NCI-H1436 (cell line): ENCODE results near the gene TAF9B.
A peak's percentile ranks its signal among the peaks of the same experiment; 100 is the strongest.
"Not testable (repeated sequence)": the region's sequence is repeated elsewhere in the genome, so short reads cannot be mapped to it uniquely, and the experiment has no call there.

Experiments used
- DNase-seq: peaks from one replicate; lab custom pipeline; 2025; lab: John Stamatoyannopoulos, UW

Gene TAF9B

DNA sequence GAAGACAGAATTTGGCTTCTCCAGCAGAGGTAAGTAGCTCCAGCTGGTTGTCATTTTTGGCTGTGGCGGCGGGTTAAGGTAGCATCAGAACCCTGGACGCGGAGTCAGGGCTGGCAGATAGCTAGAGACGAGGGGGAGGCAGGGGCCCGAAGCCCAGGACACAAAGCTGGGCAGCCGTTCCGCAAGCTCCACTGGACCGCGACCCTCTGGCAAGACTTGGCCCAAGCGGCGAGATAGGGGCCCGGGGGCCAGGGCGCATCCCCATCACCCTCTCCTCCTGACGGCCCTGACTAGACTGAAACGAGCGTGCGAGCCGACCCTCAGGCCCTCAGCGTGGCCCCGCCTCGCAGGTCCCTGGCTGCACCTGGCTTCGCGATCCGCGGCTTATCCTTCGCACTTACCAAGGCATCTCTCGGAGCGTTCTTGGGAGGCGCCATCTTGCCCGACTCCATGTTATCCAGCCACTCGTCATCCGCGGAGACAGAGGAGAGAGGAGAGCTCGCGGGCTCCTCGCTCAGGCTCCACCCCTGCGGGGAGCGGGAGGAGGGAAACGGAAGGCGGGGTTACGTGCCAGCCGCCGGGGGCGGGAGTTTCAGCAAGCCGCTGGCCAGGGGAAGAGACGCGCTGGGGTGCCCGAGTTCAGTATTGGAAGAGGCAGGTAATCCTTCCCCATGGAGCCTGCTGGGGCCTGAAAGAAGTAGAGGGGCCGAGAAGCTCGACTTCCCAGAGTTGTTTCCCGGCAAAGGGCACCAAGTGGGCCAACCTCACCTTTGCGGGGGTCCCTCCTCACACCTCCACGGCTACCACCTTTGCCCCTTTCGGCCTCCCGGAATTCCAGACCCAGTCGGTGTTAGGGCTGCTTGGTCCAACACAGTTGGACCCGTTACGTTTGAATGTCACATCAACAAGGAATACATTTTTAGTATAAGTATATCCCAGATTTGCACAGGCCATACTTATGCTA is at the start of gene TAF9B:
Gene TAF9B (minus strand): TSS at position 491 of the 964 bp plus-strand sequence. CDS start 39 bp downstream, at position 452.
- DNase-seq = peak; percentile 90

DNA sequence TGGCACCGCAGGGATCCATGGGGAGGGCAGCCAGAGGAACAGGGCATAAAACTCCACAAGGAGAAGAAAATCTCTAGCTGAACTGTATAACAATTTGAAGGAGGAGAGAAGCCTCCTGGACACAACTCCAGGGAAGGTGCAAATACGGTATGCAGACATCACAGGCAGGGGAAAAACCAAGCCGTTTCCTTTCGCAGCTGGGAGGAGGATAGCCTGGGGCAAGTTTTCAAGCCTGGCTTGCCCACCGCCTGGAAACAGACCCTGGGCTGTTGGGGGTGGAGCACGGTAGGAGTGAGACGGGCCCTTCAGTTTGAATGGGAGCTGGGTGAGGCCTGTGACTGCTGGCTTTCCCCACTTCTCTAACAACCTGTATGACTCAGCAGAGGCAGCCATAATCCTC is 43.4 kb upstream of the TAF9B start:
- DNase-seq = no peak

- DNase-seq = no peak
Measured at GRCh38 chrX:78181307-78181706, 41.9 kb upstream of the TAF9B start.

DNA sequence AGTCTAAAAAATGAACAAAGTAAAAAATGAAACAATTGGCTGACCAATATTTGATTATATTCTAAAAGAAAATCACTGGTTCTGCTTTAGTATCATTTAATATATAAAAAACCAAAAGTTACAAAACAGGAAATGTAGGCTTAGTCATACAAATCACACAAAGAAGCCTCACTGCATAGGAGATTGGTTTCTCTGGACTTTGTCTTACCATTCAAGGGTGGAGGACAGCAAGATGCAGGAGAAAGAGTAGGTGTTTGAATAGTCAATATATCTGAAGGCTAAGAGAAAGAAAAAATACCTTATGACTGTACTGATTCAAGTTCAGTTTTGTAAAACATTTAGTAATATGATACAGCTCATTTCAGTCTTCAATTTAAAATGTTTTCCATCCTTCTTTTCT is 28.6 kb upstream of the TAF9B start:
- DNase-seq = no peak

DNA sequence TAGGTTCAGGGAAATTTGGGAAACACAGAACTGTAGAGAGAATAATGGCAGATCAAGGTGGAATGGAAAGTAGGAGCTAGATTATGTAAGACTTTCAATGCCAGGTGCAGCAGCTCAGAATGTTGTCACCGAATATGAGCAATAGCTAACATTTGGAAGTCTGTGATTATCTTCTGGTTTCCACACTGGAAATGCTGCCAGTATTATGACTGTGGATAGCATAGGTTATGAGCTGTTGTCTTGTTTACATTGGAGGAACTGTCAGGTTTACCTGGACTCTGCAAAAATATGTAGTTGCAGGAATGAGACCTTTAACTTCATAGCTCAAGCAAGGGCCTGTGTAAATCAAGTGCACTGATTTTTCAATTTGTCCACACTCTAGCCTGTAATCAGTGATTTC is 26.0 kb upstream of the TAF9B start:
- DNase-seq = no peak

DNA sequence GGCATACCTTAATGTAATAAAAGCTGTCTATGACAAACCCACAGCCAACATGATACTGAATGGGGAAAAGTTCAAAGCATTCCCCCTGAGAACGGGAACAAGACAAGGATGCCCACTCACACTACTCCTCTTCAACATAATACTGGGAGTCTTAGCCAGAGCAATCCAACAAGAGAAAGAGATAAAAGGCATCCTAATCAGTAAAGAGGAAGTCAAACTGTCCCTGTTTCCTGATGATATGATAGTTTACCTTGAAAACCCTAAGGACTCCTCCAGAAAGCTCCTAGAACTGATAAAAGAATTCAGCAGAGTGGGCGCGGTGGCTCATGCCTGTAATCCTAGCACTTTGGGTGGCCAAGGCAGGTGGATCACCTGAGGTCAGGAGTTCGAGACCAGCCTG is 23.7 kb upstream of the TAF9B start:
- DNase-seq = not testable (repeated sequence)

- DNase-seq = not testable (repeated sequence)
Measured at GRCh38 chrX:78160711-78161110, 21.3 kb upstream of the TAF9B start.

DNA sequence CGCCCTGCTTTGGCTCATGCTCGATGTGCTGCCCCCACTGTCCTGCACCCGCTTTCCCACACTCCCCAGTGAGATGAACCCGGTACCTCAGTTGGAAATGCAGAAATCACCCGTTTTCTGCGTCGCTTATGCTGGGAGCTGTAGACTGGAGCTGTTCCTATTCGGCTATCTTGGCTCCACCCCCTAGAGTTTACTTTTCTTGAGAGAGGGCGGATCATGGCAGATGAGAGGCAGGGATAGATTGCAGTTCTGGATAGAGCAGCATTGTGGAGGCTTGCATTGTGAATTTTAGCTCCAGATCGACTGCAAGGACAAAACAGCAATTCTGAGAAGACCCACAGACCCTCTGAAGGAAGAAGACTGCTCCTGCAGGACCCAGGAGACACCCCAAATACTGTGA is 18.4 kb upstream of the TAF9B start:
- DNase-seq = not testable (repeated sequence)

DNA sequence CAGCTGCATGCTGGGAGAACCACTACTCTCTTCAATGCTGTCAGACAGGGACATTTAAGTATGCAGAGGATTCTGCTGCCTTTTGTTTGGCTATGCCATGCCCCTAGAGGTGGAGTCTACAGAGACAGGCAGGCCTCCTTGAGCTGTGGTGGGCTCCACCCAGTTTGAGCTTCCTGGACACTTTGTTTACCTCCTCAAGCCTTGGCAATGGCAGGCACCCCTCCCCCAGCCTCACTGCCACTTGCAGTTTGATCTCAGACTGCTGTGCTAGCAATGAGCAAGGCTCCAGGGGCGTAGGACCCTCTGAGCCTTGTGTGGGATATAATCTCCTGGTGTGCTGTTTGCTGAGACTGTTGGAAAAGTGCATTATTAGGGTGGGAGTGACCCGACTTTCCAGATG is 17.9 kb upstream of the TAF9B start:
- not testable (repeated sequence) for DNase-seq

- not testable (repeated sequence) for DNase-seq
Measured at GRCh38 chrX:78147002-78147540, 7.6 kb upstream of the TAF9B start.

GRCh38 chrX:78140206-78140605 is 756 bp upstream of the TAF9B start:
- DNase-seq = no peak

- no peak for DNase-seq
Measured at GRCh38 chrX:78133238-78133960, 6.1 kb downstream of the TAF9B start.

GRCh38 chrX:78131117-78131516 is 8.3 kb downstream of the TAF9B start:
- no peak for DNase-seq

GRCh38 chrX:78130396-78130795 is 9.1 kb downstream of the TAF9B start:
- DNase-seq = no peak

DNA sequence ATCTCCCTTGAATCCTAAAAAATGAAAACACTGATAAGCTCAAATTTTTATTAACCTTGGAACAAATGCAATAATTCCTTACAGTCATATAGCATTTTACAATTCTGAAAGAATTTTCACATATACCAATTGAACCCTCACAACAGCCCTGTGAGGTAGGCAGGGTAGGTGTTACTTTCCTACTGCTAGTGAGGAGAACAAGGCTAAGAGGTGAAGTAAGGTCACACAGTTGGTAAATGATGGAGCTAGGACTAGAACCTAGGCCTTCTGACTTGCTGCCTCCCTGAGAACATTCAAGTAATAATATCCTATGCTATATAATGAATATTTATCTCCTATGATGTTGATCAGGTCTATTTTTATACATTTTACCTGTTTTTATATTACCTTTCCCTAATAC is 9.7 kb downstream of the TAF9B start:
- DNase-seq = no peak

DNA sequence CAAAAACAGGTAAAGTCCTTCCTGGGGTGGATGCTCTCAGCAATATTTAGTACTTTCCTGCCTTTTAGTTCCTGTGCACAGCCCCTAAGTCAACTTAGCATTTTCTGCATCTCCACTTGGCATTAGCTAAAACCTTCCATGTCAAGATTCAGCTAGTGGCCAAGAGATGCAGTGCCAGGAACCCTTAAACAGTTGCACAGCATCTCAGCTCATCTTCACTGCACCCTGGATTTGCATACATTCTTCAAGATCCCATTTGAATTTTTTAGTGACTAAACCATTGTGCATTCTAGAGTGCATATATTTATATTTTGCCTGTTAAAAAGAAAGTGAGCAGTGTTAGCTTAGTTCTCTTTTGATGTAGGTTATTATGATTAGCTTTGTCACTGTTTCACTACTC is 13.7 kb downstream of the TAF9B start:
- DNase-seq = not testable (repeated sequence)

GRCh38 chrX:78125148-78125547 is 14.3 kb downstream of the TAF9B start:
- DNase-seq = no peak

DNA sequence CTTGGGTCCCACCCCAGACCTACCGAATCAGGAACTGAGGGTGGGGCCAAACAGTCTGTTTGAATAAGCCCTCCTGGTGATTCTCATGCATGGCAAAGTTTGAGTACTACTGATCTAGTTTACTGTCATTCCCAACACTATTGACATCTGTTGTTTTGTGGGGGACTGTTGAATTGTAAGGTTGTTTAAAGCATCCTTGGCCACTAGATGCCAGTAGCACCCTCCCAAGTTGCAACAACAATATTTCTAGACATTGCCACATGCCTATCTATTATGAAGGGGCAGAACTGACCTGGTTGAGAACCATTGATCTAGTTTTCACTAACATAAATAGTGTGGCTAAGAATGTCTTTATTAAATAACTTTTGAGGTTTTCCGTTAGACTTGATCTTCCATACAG is 15.1 kb downstream of the TAF9B start:
- DNase-seq = no peak

- DNase-seq = no peak
Measured at GRCh38 chrX:78123190-78123589, 16.3 kb downstream of the TAF9B start.

- no peak for DNase-seq
Measured at GRCh38 chrX:78119521-78120227, 19.8 kb downstream of the TAF9B start.

- DNase-seq = no peak
Measured at GRCh38 chrX:78118628-78119027, 20.8 kb downstream of the TAF9B start.

GRCh38 chrX:78116766-78117165 is 22.7 kb downstream of the TAF9B start:
- DNase-seq = no peak
